K562 (cell line): Measurements from ENCODE around the gene ARHGAP28. TPM values are rescaled to one million over a fixed set of nuclear protein-coding genes. Genes with fewer than 3 reads are reported as not detected.

ENCODE experiments used
- ATAC-seq: fragments of 200-7000 bp; cut with Tn5 transposase; 3 replicates; pipeline ENCODE4 v1.9.1; 2020; ENCODE audit warnings: moderate library complexity
- BruUV-seq: library from RNA; stranded (reverse); fragments of 400-500 nt; replicated peaks from 2 replicates; lab custom pipeline; 2021; lab: Mats Ljungman, UMichigan
- CTCF ChIA-PET: fragments of 300-600 bp; formaldehyde crosslinking; extraction: SDS; loops from one replicate; lab custom pipeline; 2021; ENCODE audit warnings: low intra/inter-chr PET ratio; lab: Yijun Ruan, JAX
- POLR2A ChIA-PET: fragments of 300-600, 350-650 bp; sonication (Branson Sonifier 250); formaldehyde crosslinking; extraction: SDS; loops from one replicate; lab custom pipeline; 2021; ENCODE audit warnings: antibody characterized with exemption, inconsistent platforms; lab: Yijun Ruan, JAX
- DNase-seq, 4 experiments: peaks; one replicate each; pipeline versions ENCODE4 v3.0.0 to v3.0.0-alpha.2; 2011 to 2018; ENCODE audit warnings: low spot score in 3 of 4, mixed read lengths in 3 of 4; ENCODE audit errors: extremely low read depth in 1 of 4
- FAIRE-seq: peaks from 2 replicates; lab custom pipeline; 2011; peaks lifted over from hg19 to GRCh38; lab: Jason Lieb, UNC
- H2AFZ ChIP-seq: 2 replicates; pipeline ENCODE4 v1.6.0; 2011; ENCODE audit warnings: low read depth, low read length, control low read depth, inconsistent platforms
- H3K27ac ChIP-seq: fragments of 200-600 bp; 3 replicates; pipeline ENCODE4 v1.8.0; 2011; ENCODE audit warnings: low read depth, mild to moderate bottlenecking, control low read depth, inconsistent platforms, low read length, moderate library complexity, mixed read lengths; ENCODE audit errors: extremely low read depth
- H3K27me3 ChIP-seq, 2 experiments: fragments of 300-600 bp in 1 of 2; 2 replicates in 1 of 2; 3 replicates in 1 of 2; pipeline versions ENCODE4 v1.6.0 to v1.8.0; 2011; ENCODE audit warnings: inconsistent platforms in 2 of 2, low read length in 2 of 2, mild to moderate bottlenecking in 1 of 2, mixed read lengths in 1 of 2, moderate library complexity in 1 of 2; ENCODE audit not compliant: control insufficient read depth in 2 of 2, insufficient read depth in 2 of 2
- H3K36me3 ChIP-seq: fragments of 300-600 bp; 3 replicates; pipeline ENCODE4 v1.8.0; 2011; ENCODE audit warnings: mild to moderate bottlenecking, low read length, inconsistent platforms; ENCODE audit not compliant: control insufficient read depth, insufficient read depth
- H3K4me1 ChIP-seq, 2 experiments: fragments of 200-600 bp in 1 of 2; replicated peaks in 1 of 2; 2 replicates in 1 of 2; 3 replicates in 1 of 2; pipeline versions ENCODE4 v1.5.1 to v1.8.0; 2011; ENCODE audit warnings: inconsistent platforms in 2 of 2, low read length in 2 of 2, mild to moderate bottlenecking in 1 of 2, mixed read lengths in 1 of 2, moderate library complexity in 1 of 2; ENCODE audit not compliant: control insufficient read depth in 2 of 2, insufficient read depth in 2 of 2
- H3K4me2 ChIP-seq: 2 replicates; pipeline ENCODE4 v1.6.1; 2011; ENCODE audit warnings: low read length, control low read depth, inconsistent platforms, mixed read lengths; ENCODE audit not compliant: insufficient read depth
- H3K4me3 ChIP-seq: fragments of 200-600 bp; sonication (generic), shearing (Covaris generic); 2 replicates; pipeline ENCODE4 v1.5.1; 2016; ENCODE audit warnings: control low read depth, inconsistent platforms
- H3K79me2 ChIP-seq: fragments of 200-600 bp; 3 replicates; pipeline ENCODE4 v1.8.0; 2011; ENCODE audit warnings: low read length, inconsistent platforms; ENCODE audit not compliant: control insufficient read depth, insufficient read depth
- H3K9ac ChIP-seq, 2 experiments: 2 replicates each; pipeline versions ENCODE4 v1.6.0 to v1.6.1; 2011; ENCODE audit warnings: low read depth in 2 of 2, low read length in 2 of 2, control low read depth in 1 of 2, inconsistent platforms in 1 of 2, mild to moderate bottlenecking in 1 of 2, mixed read lengths in 1 of 2; ENCODE audit not compliant: insufficient read depth in 1 of 2
- H3K9me1 ChIP-seq: one replicate; pipeline ENCODE4 v1.6.0; 2011; ENCODE audit warnings: inconsistent platforms, mild to moderate bottlenecking, low read length, moderate library complexity; ENCODE audit not compliant: control insufficient read depth, insufficient read depth
- H3K9me3 ChIP-seq: replicated peaks from 2 replicates; pipeline ENCODE4 v1.5.1; 2011; ENCODE audit warnings: low read depth, low read length, inconsistent platforms; ENCODE audit not compliant: control insufficient read depth, insufficient read depth
- H4K20me1 ChIP-seq: replicated peaks from 2 replicates; pipeline ENCODE4 v1.6.1; 2011; ENCODE audit warnings: low read length, inconsistent platforms, mixed read lengths; ENCODE audit not compliant: control insufficient read depth, insufficient read depth
- AFF1 ChIP-seq, 2 experiments: fragments of 450-650 bp; IDR thresholded peaks; 2 replicates each; pipeline ENCODE4 v1.6.1; 2018; ENCODE audit warnings: mild to moderate bottlenecking in 2 of 2, low read depth in 1 of 2; ENCODE audit not compliant: partially characterized antibody in 2 of 2
- CHCHD3 ChIP-seq: fragments of 250-450 bp; sonication (Bioruptor Pico); IDR thresholded peaks from 2 replicates; pipeline ENCODE4 v2.1.2; 2022; ENCODE audit warnings: mild to moderate bottlenecking
- ETS1 ChIP-seq: conservative IDR thresholded peaks from 2 replicates; pipeline ENCODE4 v1.6.1; 2011; ENCODE audit warnings: low read depth, mild to moderate bottlenecking, low read length; ENCODE audit not compliant: control insufficient read depth
- HINFP ChIP-seq: fragments of 450-650 bp; conservative IDR thresholded peaks from 2 replicates; pipeline ENCODE4 v1.6.1; 2016; ENCODE audit warnings: missing genetic modification characterization, low read depth, mild to moderate bottlenecking, control low read depth, missing compliant biosample characterization
- PHTF2 ChIP-seq: fragments of 250-450 bp; sonication (Bioruptor Pico); IDR thresholded peaks from 2 replicates; pipeline ENCODE4 v1.5.0; 2021; ENCODE audit warnings: mild to moderate bottlenecking
- POLR2B ChIP-seq: fragments of 450-650 bp; IDR thresholded peaks from 2 replicates; pipeline ENCODE4 v1.6.1; 2018; ENCODE audit warnings: low read depth; ENCODE audit not compliant: partially characterized antibody
- SP2 ChIP-seq: IDR thresholded peaks from 2 replicates; pipeline ENCODE4 v1.6.1; 2011; ENCODE audit warnings: mild to moderate bottlenecking, low read depth, low read length, moderate library complexity; ENCODE audit not compliant: poor library complexity, severe bottlenecking; ENCODE audit errors: extremely low read depth
- UBTF ChIP-seq, 2 experiments: IDR thresholded peaks; 2 replicates each; pipeline ENCODE4 v1.6.1; 2012; ENCODE audit warnings: improper control_type of control experiment in 2 of 2, low read depth in 2 of 2, low read length in 2 of 2, borderline replicate concordance in 1 of 2
- ZNF140 ChIP-seq: fragments of 250-450 bp; sonication (Bioruptor Pico); IDR thresholded peaks from 2 replicates; pipeline ENCODE4 v1.8.0; 2021; ENCODE audit warnings: moderate library complexity, mild to moderate bottlenecking, inconsistent platforms
- ZNF354B ChIP-seq: fragments of 250-450 bp; sonication (Bioruptor Pico); IDR thresholded peaks from 2 replicates; pipeline ENCODE4 v1.4.0; 2020
- WGBS: fragments of 100-300 bp; shearing (Covaris generic); methylation state at CpG from one replicate; pipeline ENCODE4 v1.1.6; 2016; ENCODE audit warnings: low coverage, mixed read lengths; ENCODE audit not compliant: insufficient coverage; ENCODE audit errors: missing lambda C conversion rate; 5-methylcytosine and 5-hydroxymethylcytosine counted together
- in situ Hi-C: fragments of 300-500 bp; cut with MboI; formaldehyde crosslinking; loops from 4 replicates; pipeline ENCODE4 v1.15.0; 2018; ENCODE audit warnings: inconsistent platforms, mixed read lengths
- intact Hi-C: fragments of 100-400 bp; cut with micrococcal nuclease; formaldehyde crosslinking; loops from 2 replicates; pipeline ENCODE4 v1.14.2; 2022
- polyA plus RNA-seq, 8 experiments: library from polyadenylated mRNA; depleted of rRNA in 4 of 8; stranded (reverse) in 5 of 8; unstranded in 3 of 8; fragments of >200 nt; fragmentation: Nextera tagmentation in 2 of 8; fragmentation: Illumina TruSeq in 1 of 8; extraction: Ambion mirVana in 2 of 8; extraction: Trizol in 1 of 8; gene quantifications; 2 replicates each; pipeline versions ENCODE4 v1.2.1 to v1.2.3, GENCODE V29; 2011 to 2014; ENCODE audit warnings: inconsistent platforms in 1 of 8, missing spikeins in 1 of 8
- total RNA-seq, 7 experiments: library from RNA; depleted of rRNA in 6 of 7; stranded (reverse); fragments of >200 nt in 6 of 7; fragmentation: Illumina TruSeq in 2 of 7; extraction: Trizol in 2 of 7; gene quantifications; 2 replicates each; pipeline versions ENCODE4 v1.2.1 to v1.2.3, GENCODE V29; 2011 to 2021; ENCODE audit warnings: low replicate concordance in 1 of 7
- TF ChIP-seq, protein P1 (sequence below): sonication (generic); formaldehyde crosslinking; IDR thresholded peaks from 2 replicates; pipeline ENCODE4 v1.8.0; 2022; ENCODE audit warnings: missing genetic modification reagents, mild to moderate bottlenecking, borderline replicate concordance

ARHGAP28 gene
- total and polyA plus RNA-seq, 9 of the 15 experiments (the other 6 are each of a cell fraction or from before 2014, with no cell fraction given), result 0.93 to 5.9 (median 5.0) TPM

DNA sequence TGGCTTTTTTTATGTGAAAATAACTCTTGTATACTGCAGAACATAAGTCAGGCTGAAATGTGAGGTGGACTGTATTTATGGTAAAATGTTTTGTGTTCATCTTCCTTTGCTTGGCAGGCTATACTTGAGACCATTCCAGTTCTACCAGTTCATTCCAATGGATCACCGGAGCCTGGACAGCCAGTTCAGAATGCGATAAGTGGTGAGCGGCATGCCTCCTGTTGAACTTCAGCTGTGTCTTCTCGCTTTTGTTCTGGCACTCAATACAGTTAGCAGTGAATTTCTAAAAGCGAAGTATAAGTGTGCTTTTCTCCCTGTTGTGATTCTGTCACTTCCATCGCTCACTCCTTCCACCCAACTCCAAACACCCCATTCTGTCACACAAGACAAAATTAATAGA, 138.5 kb downstream of the ARHGAP28 start:
- POLR2A ChIA-PET, result no interaction called here
- DNase-seq, result no peak
- Histone ChIP-seq H3K9ac (no peak overlapping the region), H3K9me3 (no peaks in the 10 kb centered on the region), H4K20me1 (no peaks in the 10 kb centered on the region), H3K4me3 (no peak overlapping the region), H2AFZ (no peak overlapping the region), H3K36me3 (no peaks in the 10 kb centered on the region), H3K27ac (no peak overlapping the region), H3K27me3 (peaks cover 0 to 4% of the 10 kb centered on the region in 2 experiments; a peak in 1 of 5 replicates), H3K79me2 (no peaks in the 10 kb centered on the region), H3K4me1 (no peaks in the 10 kb centered on the region), H3K9me1 (no peaks in the 10 kb centered on the region), H3K4me2 (no peak overlapping the region)
- in situ Hi-C loops, result no loop called here
- intact Hi-C loops, result no loop called here
- ATAC-seq, result no peak
- CTCF ChIA-PET, result no interaction called here
- FAIRE-seq, result no peak
- WGBS, result 16% methylated on average over 6 of the region's 6 CpGs
- no TSS peak for BruUV-seq
- TF ChIP-seq PHTF2 (CRISPR knock-in tag) (no peak), ZNF354B (CRISPR knock-in tag) (no peak), AFF1 (IDR thresholded peaks at IDR 0.05; ENCODE audit: low read depth in 1 of 2, partially characterized antibody in 2 of 2) (no peak), ETS1 (no peak), SP2 (no peak), HINFP (tag) (no peak), UBTF (IDR thresholded peaks at IDR 0.05; ENCODE audit: borderline replicate concordance in 1 of 2, low read depth in 2 of 2, low read length in 2 of 2) (no peak), ZNF140 (CRISPR knock-in tag) (no peak), POLR2B (no peak), CHCHD3 (CRISPR knock-in tag) (no peak)
- TF ChIP-seq, protein P1, sequence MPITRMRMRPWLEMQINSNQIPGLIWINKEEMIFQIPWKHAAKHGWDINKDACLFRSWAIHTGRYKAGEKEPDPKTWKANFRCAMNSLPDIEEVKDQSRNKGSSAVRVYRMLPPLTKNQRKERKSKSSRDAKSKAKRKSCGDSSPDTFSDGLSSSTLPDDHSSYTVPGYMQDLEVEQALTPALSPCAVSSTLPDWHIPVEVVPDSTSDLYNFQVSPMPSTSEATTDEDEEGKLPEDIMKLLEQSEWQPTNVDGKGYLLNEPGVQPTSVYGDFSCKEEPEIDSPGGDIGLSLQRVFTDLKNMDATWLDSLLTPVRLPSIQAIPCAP (CRISPR knock-in tag), result no peak
